Mesenteric fat pad (tissue), 1 donor: ENCODE data around the gene KNG1. TPM values are rescaled to one million over a fixed set of nuclear protein-coding genes. Genes with fewer than 3 reads are reported as not detected.
"Not testable (repeated sequence)": the region's sequence is repeated elsewhere in the genome, so short reads cannot be mapped to it uniquely, and the experiment has no call there.

Experiments
- DNase-seq: peaks from one replicate; pipeline ENCODE4 v3.0.0-alpha.2; 2020; ENCODE audit warnings: low spot score
- total RNA-seq: library from RNA; stranded (reverse); fragmentation: NEBNext Ultra II Directional; extraction: Animal tissue kit (Norgen Biotek cat#: 25700); gene quantifications from one replicate; pipeline ENCODE4 v1.2.1, GENCODE V29; 2021
- donor health status: DM: yes; HTN: yes; CAD: no.

The KNG1 gene
- total RNA-seq, 1 donor from 2014 or later = not detected

DNA sequence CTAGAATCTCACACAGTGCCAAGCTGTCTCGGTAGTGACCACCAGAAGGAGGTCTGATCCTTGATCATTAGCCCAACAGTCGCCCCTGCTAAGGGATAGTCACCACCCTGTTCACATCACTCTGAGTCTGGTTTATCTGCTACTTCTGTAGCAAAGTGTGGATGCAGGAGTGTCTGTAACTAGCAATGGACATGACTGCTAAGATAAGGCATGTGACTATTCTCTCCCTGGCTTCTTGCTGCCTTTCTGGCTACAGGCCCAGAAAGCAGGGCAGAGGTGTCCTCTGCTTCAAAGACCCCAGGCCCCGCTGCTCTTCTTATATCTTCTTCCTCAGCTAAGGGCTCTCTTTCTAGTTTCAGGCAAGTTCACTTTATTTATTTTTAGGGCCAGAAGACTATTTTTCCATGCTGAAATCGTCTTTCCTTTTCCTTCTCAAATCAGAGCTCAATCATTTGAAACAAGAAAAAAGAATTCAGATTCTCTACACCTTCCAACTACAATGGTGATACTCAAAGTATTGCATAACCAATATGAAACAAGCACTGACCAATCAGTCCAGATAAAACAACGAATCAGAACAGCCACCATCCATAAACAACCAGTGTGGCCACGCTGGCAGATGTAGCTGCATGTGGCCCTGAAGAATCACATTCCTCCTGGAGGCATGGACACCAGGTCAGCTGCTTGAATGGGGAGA, 8.0 kb upstream of the KNG1 start:
- no peak for DNase-seq

GRCh38 chr3:186710694-186711093, 6.5 kb upstream of the KNG1 start:
- DNase-seq = not testable (repeated sequence)

DNA sequence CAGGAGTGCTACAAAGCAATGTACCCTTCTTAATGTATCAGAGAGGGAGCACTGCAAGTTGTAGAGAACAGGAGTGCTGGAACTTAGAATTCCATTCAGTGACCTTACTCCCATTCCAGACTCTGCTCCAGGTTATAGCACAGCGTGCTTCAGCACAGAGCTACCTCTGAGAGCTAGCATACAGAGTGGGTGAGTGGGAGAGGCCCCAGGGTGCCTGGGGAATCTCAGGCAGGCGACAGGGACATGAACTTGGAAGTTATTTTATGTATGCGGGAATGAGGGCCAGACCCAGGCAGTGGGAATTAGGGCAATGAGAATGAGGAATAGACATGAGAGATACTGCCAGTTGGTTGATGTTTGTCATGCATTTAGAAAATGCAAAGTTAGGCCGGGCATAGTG, 3.7 kb upstream of the KNG1 start:
- no peak for DNase-seq

DNA sequence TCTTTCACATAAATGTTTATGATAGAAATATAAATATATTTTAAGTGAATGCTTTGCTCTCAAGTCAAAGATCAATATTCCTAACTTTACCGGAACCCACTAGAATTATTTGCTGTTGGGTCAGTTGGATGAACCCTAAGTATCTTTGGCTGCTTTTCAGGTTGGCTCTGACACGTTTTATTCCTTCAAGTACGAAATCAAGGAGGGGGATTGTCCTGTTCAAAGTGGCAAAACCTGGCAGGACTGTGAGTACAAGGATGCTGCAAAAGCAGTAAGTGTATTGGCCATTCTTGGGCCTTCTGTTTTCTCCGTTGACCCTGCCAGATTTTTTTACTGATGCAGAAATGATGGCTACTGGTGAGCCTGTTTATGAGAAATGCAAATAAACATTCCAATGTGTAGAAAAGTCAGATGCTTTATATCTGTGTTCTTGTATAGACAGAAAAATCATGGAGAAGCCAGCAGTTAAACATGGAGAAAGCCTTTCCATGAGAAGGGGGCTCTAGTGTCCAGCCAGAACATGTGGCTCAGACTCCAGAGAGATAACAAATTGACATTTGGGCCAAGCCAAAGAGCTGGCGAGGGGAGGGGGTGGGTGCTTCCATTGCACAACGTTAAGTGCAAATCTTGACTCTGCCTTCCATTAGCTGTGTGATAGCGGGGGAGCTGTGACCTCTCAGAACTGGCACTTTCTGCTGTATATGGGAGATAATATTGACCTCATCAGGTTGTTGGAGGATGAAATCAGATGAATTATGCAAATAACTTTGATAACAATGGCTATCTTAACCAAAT, 3.0 kb downstream of the KNG1 start:
- no peak for DNase-seq

DNA sequence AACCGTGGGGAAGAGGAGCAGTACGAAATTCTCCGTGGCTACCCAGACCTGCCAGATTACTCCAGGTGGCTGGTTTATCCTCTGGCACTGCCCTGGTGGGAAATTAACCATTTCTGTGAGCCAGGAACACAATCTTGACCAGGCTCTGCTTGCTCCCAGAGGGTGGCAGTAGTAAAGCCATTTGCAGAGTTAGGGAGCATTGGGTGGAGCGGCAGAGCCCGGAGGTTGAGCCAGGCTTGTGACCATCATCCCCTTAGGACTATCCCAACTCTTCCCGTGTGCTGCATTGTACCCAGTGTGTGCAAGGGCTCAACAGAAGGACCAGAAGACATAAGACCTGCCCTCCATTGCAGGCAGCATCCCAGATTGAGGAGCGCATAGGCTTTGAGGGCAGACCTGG, 5.3 kb downstream of the KNG1 start:
- DNase-seq = no peak

GRCh38 chr3:186724911-186725310, 7.8 kb downstream of the KNG1 start:
- DNase-seq = no peak

- no peak for DNase-seq
These were observed 15.1 kb downstream of the KNG1 start for GRCh38 chr3:186732169-186732766.

- no peak for DNase-seq
These were observed 25.6 kb downstream of the KNG1 start for GRCh38 chr3:186742618-186743380.

DNA sequence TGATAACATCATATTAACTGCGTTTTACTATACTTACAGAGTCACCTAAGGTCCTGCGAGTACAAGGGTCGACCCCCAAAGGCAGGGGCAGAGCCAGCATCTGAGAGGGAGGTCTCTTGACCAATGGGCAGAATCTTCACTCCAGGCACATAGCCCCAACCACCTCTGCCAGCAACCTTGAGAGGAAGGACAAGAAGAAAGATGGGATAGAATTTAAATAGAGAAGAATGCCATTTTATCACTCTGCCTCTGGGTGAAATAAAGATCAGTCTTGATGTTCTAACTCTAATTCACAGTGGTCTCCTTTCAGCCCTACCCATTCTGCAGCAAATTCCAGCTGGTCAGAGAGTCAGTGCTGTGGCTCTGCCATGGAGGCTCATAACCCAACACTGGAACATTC, 26.5 kb downstream of the KNG1 start:
- DNase-seq = no peak

DNA sequence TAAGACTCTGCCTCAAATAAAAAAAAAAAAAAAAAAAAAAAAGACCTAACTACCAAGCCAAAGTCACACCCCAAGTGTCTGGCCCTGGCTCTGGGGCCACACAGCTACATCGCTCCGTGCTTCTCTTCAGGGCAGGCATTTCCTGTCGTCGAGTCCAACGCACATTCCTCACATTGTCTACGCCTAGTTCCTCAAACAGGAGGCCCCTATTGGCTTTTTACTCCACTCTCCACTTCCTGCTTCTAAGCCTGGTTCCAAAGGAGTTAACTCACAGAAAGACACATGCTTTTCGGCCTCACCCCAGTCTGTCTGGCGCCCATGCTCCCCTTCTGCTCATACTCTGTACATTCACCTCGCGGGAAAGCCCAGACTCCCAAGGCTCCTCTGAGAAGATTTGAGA, 28.8 kb downstream of the KNG1 start:
- no peak for DNase-seq

GRCh38 chr3:186750316-186750715, 33.2 kb downstream of the KNG1 start:
- no peak for DNase-seq

- DNase-seq = no peak
These were observed 34.3 kb downstream of the KNG1 start for GRCh38 chr3:186751480-186751879.

- DNase-seq = no peak
These were observed 36.8 kb downstream of the KNG1 start for GRCh38 chr3:186754006-186754405.

DNA sequence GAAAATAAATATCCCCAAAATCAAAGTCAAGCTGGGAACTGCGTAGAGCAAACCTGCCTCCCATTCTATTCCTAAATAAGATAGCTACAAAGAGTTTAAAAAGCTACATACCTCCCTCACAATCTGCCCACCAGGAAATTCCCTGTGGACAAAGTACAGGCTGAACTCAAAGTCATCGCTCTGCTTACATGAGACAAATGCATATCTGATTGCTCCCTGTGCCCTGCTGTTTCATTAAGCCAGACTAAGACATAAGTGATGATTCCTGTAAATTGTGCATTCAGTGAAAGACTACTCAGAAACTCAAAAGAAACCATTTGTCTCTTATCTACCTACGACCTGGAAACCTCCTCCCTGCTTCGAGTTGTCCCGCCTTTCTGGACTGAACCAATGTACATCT, 37.7 kb downstream of the KNG1 start:
- DNase-seq = no peak

DNA sequence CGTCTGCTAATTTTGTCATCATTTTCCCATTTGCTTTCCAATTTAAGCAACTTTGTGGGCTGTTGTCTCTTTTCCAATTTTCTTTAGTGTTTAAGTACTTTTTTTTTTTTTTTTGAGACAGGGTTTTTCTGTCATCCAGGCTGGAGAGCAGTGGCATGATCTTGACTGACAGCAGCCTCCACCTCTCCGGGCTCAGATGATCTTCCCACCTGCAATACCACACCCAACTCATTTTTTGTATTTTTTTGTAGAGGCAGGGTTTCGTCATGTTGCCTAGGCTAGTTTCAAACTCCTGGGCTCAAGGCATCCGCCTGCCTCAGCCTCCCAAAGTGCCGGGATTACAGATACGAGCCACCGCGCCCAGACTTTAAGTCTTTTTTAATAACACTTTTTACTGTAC, 40.1 kb downstream of the KNG1 start:
- DNase-seq = no peak

DNA sequence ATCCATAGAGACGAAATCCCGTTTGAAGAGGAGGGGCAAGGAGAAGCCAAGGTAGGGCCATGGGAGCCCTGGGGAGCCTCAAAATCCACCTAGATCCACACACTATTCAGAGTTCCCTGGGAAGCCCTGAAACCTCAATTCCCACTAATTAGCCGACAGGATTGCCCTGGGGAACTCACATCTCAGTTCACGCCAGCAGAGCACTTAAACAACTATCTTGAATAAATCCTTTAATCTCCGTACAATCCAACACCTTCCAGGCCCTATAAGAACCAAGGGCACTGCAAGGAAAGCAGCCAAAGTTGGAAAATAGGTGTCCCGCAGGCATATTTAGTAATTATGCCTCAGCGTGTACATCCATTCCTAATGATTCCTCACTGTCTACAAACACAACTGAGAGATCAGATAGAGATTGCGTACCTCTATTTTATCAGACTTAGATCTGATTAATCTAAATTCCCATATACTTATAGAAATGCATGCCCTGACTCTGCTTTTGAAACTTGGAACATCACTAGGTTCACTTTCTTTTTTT, 40.6 kb downstream of the KNG1 start:
- DNase-seq = no peak

DNA sequence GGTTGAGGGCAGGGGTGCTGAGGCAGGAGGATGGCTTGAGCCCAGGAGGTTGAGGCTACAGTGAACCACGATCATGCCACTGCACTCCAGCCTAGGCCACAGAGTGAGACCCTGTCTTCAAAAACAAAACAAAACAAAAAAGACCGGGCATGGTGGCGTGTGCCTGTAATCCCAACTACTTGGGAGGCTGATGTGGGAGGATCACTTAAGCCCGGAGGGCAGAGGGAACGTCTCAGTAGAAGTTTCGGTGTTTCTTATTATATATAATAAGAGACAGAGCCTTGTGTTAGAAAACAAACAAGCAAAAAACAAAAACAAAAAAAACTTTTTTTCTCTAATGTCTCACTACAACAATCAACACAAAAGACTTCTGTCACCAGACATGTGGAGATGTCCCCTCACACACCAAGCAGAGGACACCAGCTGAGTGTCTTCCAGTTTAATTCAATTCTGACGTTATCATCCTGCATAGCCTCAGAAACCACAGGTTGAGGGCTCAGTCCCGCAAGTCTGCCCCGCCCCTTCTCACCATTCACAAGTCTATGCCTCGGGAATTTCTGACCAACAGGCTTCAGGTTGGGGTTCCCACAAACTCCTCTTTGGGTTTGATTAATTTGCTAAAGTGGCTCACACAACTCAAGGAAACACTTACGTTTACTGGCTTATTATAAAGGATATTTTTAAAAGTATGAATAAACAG, 42.2 kb downstream of the KNG1 start:
- DNase-seq = no peak

DNA sequence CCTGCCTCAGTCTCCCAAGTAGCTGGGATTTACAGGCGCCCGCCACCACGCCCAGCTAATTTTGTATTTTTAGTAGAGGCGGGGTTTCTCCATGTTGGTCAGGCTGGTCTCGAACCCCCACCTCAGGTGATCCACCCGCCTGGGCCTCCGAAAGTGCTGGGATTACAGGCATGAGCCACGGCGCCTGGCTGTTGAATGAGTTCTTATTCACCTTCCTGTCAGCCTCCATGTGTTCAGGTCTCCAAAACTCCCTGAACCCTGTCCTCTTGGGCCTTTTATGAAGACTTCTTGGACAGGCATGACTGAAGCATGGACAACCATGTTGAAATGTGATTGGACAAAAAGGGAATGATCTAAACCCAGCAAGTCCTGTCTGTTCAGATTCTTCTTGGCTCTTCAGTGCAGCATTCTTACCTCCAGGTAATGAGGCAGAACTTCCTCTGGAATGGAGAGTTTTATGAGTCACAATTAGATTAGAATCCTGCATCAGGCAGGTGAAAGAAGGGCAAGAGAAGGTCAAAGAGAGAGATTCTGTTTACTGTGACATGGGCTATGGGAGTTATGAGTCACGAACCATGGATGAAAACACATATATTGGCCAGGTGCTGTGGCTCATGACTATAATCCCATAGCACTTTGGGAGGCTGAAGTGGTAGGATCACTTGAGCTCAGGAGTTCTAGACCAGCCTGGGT, 43.1 kb downstream of the KNG1 start:
- no peak for DNase-seq

DNA sequence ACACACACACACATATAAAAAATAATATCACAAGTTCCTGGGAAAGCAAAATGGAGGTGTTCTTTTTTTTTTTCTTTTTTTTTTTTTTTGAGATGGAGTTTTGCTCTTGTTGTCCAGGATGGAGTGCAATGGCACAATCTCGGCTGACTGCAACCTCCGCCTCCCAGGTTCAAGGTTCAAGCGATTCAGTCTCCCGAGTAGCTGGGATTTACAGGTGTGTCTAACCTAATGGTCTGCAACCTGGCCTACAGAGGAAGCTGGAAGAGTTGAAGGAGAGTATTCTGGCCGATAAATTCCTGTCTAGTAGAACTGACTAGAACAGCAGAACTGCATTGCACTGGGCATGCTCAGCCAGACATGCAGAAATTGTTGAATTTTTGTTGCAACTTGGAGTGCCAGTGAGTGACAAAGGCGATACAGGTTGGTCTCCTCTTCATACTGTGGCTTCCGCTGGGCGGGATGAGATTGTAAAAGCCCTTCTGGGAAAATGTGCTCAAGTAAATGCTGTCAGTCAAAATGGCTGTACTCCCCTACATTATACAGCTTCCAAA, 43.8 kb downstream of the KNG1 start:
- no peak for DNase-seq

DNA sequence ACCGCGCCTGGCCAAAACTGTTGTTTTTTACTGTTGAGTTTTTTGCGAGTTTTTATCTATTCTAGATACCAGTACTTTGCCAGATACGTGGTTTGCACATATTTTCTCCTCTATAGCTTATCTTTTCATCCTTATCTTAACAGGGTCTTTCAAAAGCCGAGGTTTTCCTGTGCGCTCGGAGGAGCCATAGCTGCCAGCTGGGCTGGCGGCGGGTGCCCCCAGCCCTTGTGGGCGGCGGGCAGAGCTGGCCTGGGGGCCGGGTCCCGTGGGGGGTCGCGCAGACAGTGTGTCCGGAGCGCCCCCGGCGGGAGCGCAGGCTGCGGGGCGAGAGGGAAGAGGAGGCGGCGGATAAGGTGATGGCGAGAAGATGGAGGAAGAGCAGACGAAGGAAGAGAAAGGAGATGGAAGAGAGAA, 55.1 kb downstream of the KNG1 start:
- DNase-seq = no peak
